ENCODE data around the gene LDLRAD3.

The LDLRAD3 gene

DNA sequence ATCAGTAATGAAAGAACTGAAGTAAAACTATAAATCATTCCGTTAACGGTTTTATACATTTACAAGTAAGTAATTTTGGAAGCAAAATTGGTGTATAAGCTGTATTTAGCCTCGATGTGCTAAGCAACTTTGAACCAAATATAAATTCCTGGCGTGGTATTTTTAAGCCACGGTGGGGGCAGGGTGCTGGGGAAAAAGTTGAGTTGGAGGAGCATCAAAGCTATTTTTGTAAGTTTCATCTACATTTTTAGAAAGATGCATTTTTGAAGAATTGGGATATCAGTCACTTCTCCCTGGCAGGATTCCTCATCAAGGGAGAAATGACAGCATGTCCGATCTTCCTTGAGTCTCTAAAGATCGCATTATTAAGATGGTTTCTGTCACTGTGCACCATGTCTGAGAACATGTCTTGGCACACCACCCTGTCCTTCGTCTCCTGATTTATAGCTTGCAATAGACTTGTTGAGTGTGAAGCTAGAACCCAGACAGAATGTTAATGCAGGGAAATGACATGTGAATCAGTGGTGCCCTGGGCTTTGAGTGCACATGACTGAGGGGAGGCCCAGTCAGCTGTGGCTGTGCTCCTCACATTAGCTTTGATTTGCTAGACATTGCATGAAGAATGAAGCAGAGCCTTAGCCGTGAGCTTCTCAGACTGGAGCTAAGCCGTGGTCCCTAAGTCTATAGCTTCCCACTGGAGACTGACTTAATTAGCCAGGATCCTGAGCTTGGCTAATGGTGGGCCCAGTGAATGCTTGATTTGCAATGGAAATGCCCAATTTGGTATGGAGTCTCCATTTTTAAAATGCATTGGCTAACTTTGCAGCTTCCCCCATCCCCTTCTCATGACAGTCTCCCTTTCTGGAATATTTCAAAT lies 218.4 kb downstream of the LDLRAD3 start:
- TF ChIP-seq CREB1 (IDR thresholded peaks at IDR 0.05; ENCODE audit: low read depth) = no peak
- TF ChIP-seq ZBTB7A (IDR thresholded peaks at IDR 0.05; ENCODE audit: low read depth) = no peak
- no peak for TF ChIP-seq FOXM1 (IDR thresholded peaks at IDR 0.05; ENCODE audit: borderline replicate concordance, low read depth)
- TF ChIP-seq NFIC (IDR thresholded peaks at IDR 0.05) = no peak
- no peak for TF ChIP-seq CEBPB (IDR thresholded peaks at IDR 0.05)
- TF ChIP-seq EP300 (IDR thresholded peaks at IDR 0.05; ENCODE audit: borderline replicate concordance) = no peak
- TF ChIP-seq, protein P1, sequence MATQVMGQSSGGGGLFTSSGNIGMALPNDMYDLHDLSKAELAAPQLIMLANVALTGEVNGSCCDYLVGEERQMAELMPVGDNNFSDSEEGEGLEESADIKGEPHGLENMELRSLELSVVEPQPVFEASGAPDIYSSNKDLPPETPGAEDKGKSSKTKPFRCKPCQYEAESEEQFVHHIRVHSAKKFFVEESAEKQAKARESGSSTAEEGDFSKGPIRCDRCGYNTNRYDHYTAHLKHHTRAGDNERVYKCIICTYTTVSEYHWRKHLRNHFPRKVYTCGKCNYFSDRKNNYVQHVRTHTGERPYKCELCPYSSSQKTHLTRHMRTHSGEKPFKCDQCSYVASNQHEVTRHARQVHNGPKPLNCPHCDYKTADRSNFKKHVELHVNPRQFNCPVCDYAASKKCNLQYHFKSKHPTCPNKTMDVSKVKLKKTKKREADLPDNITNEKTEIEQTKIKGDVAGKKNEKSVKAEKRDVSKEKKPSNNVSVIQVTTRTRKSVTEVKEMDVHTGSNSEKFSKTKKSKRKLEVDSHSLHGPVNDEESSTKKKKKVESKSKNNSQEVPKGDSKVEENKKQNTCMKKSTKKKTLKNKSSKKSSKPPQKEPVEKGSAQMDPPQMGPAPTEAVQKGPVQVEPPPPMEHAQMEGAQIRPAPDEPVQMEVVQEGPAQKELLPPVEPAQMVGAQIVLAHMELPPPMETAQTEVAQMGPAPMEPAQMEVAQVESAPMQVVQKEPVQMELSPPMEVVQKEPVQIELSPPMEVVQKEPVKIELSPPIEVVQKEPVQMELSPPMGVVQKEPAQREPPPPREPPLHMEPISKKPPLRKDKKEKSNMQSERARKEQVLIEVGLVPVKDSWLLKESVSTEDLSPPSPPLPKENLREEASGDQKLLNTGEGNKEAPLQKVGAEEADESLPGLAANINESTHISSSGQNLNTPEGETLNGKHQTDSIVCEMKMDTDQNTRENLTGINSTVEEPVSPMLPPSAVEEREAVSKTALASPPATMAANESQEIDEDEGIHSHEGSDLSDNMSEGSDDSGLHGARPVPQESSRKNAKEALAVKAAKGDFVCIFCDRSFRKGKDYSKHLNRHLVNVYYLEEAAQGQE (IDR thresholded peaks at IDR 0.05; ENCODE audit: low read depth) = no peak
- TF ChIP-seq TAF1 (IDR thresholded peaks at IDR 0.05; ENCODE audit: low read depth) = no peak
- no peak for TF ChIP-seq TCF12 (IDR thresholded peaks at IDR 0.05; ENCODE audit: low read depth)
- TF ChIP-seq, protein P2, sequence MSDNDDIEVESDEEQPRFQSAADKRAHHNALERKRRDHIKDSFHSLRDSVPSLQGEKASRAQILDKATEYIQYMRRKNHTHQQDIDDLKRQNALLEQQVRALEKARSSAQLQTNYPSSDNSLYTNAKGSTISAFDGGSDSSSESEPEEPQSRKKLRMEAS (IDR thresholded peaks at IDR 0.05) = no peak
- TF ChIP-seq, protein P3, sequence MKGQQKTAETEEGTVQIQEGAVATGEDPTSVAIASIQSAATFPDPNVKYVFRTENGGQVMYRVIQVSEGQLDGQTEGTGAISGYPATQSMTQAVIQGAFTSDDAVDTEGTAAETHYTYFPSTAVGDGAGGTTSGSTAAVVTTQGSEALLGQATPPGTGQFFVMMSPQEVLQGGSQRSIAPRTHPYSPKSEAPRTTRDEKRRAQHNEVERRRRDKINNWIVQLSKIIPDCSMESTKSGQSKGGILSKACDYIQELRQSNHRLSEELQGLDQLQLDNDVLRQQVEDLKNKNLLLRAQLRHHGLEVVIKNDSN (IDR thresholded peaks at IDR 0.05) = no peak
- TF ChIP-seq EGR1 (IDR thresholded peaks at IDR 0.05) = no peak

DNA sequence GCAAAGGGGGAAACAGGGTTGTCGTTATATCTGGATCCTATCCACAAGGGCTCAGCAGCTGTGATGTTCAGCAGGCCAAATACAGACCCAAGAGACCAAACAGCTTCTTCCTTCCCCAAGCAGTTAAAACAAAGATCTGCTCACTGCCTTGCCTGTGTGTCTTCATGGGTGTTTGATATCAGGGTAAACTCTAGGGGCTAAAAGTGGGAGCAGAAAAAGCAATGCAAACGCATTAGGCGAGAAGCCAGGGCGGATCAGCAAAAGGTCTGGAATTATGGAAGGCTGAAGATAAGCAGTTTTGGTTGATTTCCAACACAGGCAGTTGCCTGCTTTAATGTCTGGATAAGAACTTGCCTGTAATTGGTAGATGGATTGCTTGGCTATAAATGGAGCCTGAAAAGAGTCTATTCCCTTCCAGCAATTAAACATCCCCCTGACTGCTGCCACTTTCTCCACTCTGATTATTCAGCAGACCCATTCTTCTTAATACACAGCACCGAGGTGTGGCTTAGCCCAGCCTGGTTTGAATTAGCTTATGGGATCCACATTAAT lies 219.1 kb downstream of the LDLRAD3 start:
- no peak for TF ChIP-seq TEAD4 (IDR thresholded peaks at IDR 0.05)
- no peak for TF ChIP-seq FOXM1 (IDR thresholded peaks at IDR 0.05; ENCODE audit: borderline replicate concordance, low read depth)
- TF ChIP-seq RAD21 (IDR thresholded peaks at IDR 0.05; ENCODE audit: low read depth) = no peak
- no peak for TF ChIP-seq YY1 (IDR thresholded peaks at IDR 0.05; ENCODE audit: low read depth)
- no peak for TF ChIP-seq EP300 (IDR thresholded peaks at IDR 0.05; ENCODE audit: borderline replicate concordance)
- TF ChIP-seq NFIC (IDR thresholded peaks at IDR 0.05) = no peak
- no peak for TF ChIP-seq ZBTB7A (IDR thresholded peaks at IDR 0.05; ENCODE audit: low read depth)
- no peak for TF ChIP-seq TCF12 (IDR thresholded peaks at IDR 0.05; ENCODE audit: low read depth)
- TF ChIP-seq TAF1 (IDR thresholded peaks at IDR 0.05; ENCODE audit: low read depth) = no peak
- TF ChIP-seq CEBPB (IDR thresholded peaks at IDR 0.05) = no peak
- TF ChIP-seq EGR1 (IDR thresholded peaks at IDR 0.05) = no peak
- TF ChIP-seq, protein P3 (IDR thresholded peaks at IDR 0.05) = no peak
- no peak for TF ChIP-seq CREB1 (IDR thresholded peaks at IDR 0.05; ENCODE audit: low read depth)
- TF ChIP-seq, protein P1 (IDR thresholded peaks at IDR 0.05; ENCODE audit: low read depth) = no peak
- TF ChIP-seq, protein P2 (IDR thresholded peaks at IDR 0.05) = no peak

DNA sequence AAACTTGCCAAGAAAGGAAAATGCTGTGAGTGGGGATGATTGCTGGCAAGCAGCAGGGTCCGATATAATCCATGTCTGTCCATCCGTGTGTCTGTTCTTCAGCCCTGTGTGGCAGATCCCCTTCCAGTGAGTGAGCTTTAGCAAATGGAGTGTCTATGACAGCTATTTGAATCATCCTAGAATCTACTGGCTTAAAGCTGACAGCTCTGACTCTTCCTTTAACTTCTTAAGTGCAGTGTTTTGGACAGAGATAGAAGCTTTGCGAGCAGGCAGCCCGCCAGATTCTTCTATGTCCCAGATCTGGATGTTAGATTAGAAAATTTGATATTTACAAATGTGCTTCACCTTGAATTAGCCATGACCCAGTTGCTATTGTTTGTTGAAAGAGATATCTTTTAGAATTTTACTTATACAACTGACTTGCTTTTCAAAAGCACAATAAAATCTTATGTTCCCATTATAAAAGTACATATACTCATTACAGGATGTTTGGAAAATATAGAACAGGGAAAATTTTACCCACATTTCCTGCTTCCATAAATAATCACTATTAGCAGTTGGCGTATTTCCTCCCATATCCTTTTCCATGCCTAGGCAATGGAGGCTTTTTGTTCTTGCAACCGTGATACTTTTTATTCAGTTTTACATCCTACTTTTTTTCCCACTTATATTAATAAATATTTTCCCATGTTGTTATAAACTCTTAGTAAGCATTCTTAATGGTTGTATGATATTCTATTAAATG lies 220.8 kb downstream of the LDLRAD3 start:
- TF ChIP-seq RAD21 (IDR thresholded peaks at IDR 0.05; ENCODE audit: low read depth) (no peak), ZBTB7A (IDR thresholded peaks at IDR 0.05; ENCODE audit: low read depth) (no peak), CREB1 (IDR thresholded peaks at IDR 0.05; ENCODE audit: low read depth) (no peak)
- TF ChIP-seq, protein P1 (IDR thresholded peaks at IDR 0.05; ENCODE audit: low read depth) = no peak
